MM.1S (cell line): ENCODE data around the gene TMEM205.

ENCODE experiments used
- EZH2 ChIP-seq: fragments of 300-600 bp; sonication (generic); optimal IDR thresholded peaks from 2 replicates; pipeline ENCODE3; 2017; ENCODE audit warnings: low read depth, mild to moderate bottlenecking, antibody characterized with exemption, low read length, mixed read lengths
- TF ChIP-seq, protein P1 (sequence below): fragments of 300-600 bp; sonication (generic); IDR thresholded peaks from 2 replicates; pipeline ENCODE4 v1.5.1; 2016; ENCODE audit warnings: antibody characterized with exemption, low read length, mixed read lengths

DNA sequence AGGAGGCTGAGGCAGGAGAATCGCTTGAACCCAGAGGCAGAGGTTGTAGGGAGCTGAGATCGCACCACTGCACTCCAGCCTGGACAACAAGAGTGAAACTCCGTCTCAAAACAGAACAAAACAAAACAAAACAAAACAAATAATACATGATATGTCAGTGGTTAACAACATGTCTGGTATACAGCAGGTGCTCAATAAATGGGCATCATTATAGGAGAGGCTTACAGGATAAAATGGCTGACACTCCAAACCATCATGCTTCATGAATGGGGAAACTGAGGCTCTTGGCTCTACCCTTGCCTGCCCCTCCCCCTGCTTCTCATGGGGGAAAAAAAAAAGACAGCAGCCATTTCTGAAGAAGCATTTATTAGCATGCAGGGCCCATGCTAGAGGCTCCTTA, 3.6 kb downstream of the TMEM205 start:
- TF ChIP-seq, protein P1, sequence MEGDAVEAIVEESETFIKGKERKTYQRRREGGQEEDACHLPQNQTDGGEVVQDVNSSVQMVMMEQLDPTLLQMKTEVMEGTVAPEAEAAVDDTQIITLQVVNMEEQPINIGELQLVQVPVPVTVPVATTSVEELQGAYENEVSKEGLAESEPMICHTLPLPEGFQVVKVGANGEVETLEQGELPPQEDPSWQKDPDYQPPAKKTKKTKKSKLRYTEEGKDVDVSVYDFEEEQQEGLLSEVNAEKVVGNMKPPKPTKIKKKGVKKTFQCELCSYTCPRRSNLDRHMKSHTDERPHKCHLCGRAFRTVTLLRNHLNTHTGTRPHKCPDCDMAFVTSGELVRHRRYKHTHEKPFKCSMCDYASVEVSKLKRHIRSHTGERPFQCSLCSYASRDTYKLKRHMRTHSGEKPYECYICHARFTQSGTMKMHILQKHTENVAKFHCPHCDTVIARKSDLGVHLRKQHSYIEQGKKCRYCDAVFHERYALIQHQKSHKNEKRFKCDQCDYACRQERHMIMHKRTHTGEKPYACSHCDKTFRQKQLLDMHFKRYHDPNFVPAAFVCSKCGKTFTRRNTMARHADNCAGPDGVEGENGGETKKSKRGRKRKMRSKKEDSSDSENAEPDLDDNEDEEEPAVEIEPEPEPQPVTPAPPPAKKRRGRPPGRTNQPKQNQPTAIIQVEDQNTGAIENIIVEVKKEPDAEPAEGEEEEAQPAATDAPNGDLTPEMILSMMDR, result no peak
- no peak for TF ChIP-seq EZH2
